Esophagus muscularis mucosa (tissue), 4 donors: Measurements from ENCODE around the gene GNPAT. TPM values are rescaled to one million over a fixed set of nuclear protein-coding genes. Genes with fewer than 3 reads are reported as not detected.

ENCODE experiments used
- DNase-seq: peaks from one replicate; pipeline ENCODE4 v3.0.0-alpha.2; 2017; ENCODE audit errors: extremely low spot score
- H3K27ac ChIP-seq, 4 donors: fragments of 200-600 bp; sonication (generic); replicated peaks in 1 of 4; 1 replicate in 3 of 4; 2 replicates in 1 of 4; pipeline ENCODE4 v1.5.1; 2016 to 2019; ENCODE audit warnings: mild to moderate bottlenecking in 1 of 4
- H3K27me3 ChIP-seq, 4 donors: fragments of 200-600 bp; sonication (generic); one replicate each; pipeline versions ENCODE4 v1.5.1 to v1.6.0; 2016 to 2019
- H3K36me3 ChIP-seq, 4 donors: fragments of 200-600 bp; sonication (generic); one replicate each; pipeline ENCODE4 v1.5.1; 2016 to 2019
- H3K4me1 ChIP-seq, 4 donors: fragments of 200-600 bp; sonication (generic); one replicate each; pipeline ENCODE4 v1.5.1; 2016 to 2019
- H3K4me3 ChIP-seq, 4 donors: fragments of 200-600 bp; sonication (generic); 1 replicate in 2 of 4; 2 replicates in 2 of 4; pipeline ENCODE4 v1.5.1; 2016 to 2019; ENCODE audit warnings: mild to moderate bottlenecking in 4 of 4, moderate library complexity in 1 of 4
- H3K9me3 ChIP-seq, 4 donors: fragments of 200-600 bp; sonication (generic); 1 replicate in 3 of 4; 2 replicates in 1 of 4; pipeline ENCODE4 v1.5.1; 2016 to 2019
- EP300 ChIP-seq: sonication (generic); formaldehyde crosslinking; IDR thresholded peaks from one replicate; pipeline ENCODE4 v1.6.1; 2017; ENCODE audit warnings: antibody characterized with exemption
- POLR2A ChIP-seq: fragments of 450-650 bp; IDR thresholded peaks from one replicate; pipeline ENCODE4 v1.6.1; 2017; ENCODE audit warnings: antibody characterized with exemption, moderate library complexity, mild to moderate bottlenecking, low read depth
- POLR2AphosphoS5 ChIP-seq, 2 donors: sonication (generic); formaldehyde crosslinking; IDR thresholded peaks; one replicate each; pipeline ENCODE4 v1.6.1; 2017; ENCODE audit warnings: antibody characterized with exemption in 2 of 2
- WGBS: methylation state at CpG from one replicate; pipeline ENCODE4 v1.1.5; 2018; 5-methylcytosine and 5-hydroxymethylcytosine counted together
- intact Hi-C: fragments of 100-400 bp; cut with DNase I; formaldehyde crosslinking; loops from one replicate; pipeline ENCODE4 v1.15.1; 2023
- total RNA-seq, 4 donors: library from RNA; depleted of rRNA; stranded (reverse); fragments of >200 nt; gene quantifications; one replicate each; pipeline versions ENCODE4 v1.1.0 to v1.2.1, GENCODE V29; 2016
- TF ChIP-seq, protein P1 (sequence below), 3 experiments: fragments of 200-600 bp in 2 of 3; fragments of 450-650 bp in 1 of 3; sonication (generic) in 2 of 3; IDR thresholded peaks; one replicate each; pipeline ENCODE4 v1.5.1; 2017 to 2019; ENCODE audit warnings: antibody characterized with exemption in 3 of 3, mild to moderate bottlenecking in 2 of 3, moderate library complexity in 1 of 3

Gene GNPAT
- total RNA-seq, 4 donors from 2014 or later, result 40.3 to 52.3 (median 47.2) TPM

DNA sequence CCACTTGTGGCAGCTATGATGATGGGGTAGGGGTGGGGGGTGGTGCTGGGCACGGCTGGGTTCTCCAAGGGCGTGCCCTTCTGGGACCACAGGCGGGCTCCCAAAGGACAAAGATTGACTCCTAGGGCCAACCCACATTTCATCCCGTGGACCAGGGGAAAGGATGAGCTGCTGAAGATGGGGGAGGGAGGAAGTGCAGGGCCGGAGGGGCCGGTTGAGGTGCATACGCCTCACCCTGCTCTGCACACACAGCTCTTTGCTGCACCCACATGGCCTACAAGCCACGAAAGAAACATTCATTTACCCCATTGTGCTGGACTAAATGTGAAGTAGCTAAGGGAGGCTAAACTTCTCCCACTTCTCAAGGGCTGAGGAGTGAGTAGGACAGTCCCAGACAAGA is 34.2 kb upstream of the GNPAT start:
- no peak overlapping the region for H3K4me3 ChIP-seq
- H3K9me3 ChIP-seq, result no peaks in the 10 kb centered on the region
- WGBS, result 67% methylated on average over 8 of the region's 8 CpGs
- TF ChIP-seq EP300 (no peak), POLR2AphosphoS5 (IDR thresholded peaks at IDR 0.05) (no peak)
- TF ChIP-seq, protein P1, sequence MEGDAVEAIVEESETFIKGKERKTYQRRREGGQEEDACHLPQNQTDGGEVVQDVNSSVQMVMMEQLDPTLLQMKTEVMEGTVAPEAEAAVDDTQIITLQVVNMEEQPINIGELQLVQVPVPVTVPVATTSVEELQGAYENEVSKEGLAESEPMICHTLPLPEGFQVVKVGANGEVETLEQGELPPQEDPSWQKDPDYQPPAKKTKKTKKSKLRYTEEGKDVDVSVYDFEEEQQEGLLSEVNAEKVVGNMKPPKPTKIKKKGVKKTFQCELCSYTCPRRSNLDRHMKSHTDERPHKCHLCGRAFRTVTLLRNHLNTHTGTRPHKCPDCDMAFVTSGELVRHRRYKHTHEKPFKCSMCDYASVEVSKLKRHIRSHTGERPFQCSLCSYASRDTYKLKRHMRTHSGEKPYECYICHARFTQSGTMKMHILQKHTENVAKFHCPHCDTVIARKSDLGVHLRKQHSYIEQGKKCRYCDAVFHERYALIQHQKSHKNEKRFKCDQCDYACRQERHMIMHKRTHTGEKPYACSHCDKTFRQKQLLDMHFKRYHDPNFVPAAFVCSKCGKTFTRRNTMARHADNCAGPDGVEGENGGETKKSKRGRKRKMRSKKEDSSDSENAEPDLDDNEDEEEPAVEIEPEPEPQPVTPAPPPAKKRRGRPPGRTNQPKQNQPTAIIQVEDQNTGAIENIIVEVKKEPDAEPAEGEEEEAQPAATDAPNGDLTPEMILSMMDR (IDR thresholded peaks at IDR 0.05), result no peak
- peaks cover 0 to 12% (median 8%) of the 10 kb centered on the region in 4 donors for H3K4me1 ChIP-seq
- no peak overlapping the region for H3K27ac ChIP-seq
- H3K36me3 ChIP-seq, result no peaks in the 10 kb centered on the region
- no peak for DNase-seq
- H3K27me3 ChIP-seq, result peaks cover 0 to 10% (median 0%) of the 10 kb centered on the region in 4 donors
- intact Hi-C loops, result no loop called here

DNA sequence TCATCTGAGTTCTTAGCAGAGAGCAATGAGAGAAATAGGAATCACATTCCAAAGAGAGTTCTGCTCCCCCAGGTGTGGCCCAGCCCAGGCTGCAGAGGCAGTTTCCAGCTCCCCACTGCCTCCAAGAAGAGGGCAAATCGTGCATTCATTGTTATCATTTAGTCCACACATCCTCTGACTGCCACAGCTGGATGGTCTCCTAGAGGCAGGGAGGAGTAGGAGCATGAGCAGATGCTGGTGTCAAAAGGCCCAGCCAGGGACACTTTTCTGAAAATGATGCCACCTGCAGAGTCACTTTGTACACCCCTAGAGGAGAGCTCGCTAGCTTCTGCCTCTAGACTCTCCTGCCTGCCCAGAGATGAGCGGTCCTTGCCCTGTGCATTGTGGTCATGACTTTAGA is 33.6 kb upstream of the GNPAT start:
- no peaks in the 10 kb centered on the region for H3K9me3 ChIP-seq
- intact Hi-C loops, result no loop called here
- TF ChIP-seq POLR2AphosphoS5 (IDR thresholded peaks at IDR 0.05) (no peak), EP300 (no peak), POLR2A (no peak)
- TF ChIP-seq, protein P1 (IDR thresholded peaks at IDR 0.05), result no peak
- H3K27me3 ChIP-seq, result peaks cover 0 to 10% (median 0%) of the 10 kb centered on the region in 4 donors
- H3K4me1 ChIP-seq, result peaks cover 0 to 12% (median 8%) of the 10 kb centered on the region in 4 donors
- H3K27ac ChIP-seq, result no peak overlapping the region
- H3K36me3 ChIP-seq, result no peaks in the 10 kb centered on the region
- no peak for DNase-seq
- WGBS, result 90% methylated on average over 3 of the region's 3 CpGs
- no peak overlapping the region for H3K4me3 ChIP-seq

DNA sequence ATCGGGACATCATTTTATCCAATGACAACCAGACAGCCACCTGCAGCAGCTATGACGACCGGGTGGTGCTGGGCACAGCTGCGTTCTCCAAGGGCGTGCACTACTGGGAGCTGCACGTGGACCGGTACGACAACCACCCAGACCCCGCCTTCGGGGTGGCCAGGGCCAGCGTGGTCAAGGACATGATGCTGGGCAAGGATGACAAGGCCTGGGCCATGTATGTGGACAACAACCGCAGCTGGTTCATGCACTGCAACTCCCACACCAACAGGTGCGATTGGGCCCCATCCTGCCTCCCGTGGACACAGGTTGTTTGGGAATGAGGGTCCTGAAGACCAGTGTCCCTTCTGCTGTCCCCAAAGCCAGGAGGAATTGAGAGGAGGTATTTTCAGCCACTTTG is 32.0 kb upstream of the GNPAT start:
- Histone ChIP-seq H3K9me3 (no peaks in the 10 kb centered on the region), H3K36me3 (no peaks in the 10 kb centered on the region), H3K4me3 (no peak overlapping the region), H3K4me1 (peaks cover 0 to 12% (median 8%) of the 10 kb centered on the region in 4 donors), H3K27me3 (peaks cover 0 to 22% (median 0%) of the 10 kb centered on the region in 4 donors), H3K27ac (no peak overlapping the region)
- 96% methylated on average over 14 of the region's 14 CpGs for WGBS
- intact Hi-C loops, result no loop called here
- TF ChIP-seq EP300, result no peak
- TF ChIP-seq, protein P1 (IDR thresholded peaks at IDR 0.05), result no peak
- no peak for TF ChIP-seq POLR2AphosphoS5 (IDR thresholded peaks at IDR 0.05)
- TF ChIP-seq POLR2A, result no peak
- no peak for DNase-seq

DNA sequence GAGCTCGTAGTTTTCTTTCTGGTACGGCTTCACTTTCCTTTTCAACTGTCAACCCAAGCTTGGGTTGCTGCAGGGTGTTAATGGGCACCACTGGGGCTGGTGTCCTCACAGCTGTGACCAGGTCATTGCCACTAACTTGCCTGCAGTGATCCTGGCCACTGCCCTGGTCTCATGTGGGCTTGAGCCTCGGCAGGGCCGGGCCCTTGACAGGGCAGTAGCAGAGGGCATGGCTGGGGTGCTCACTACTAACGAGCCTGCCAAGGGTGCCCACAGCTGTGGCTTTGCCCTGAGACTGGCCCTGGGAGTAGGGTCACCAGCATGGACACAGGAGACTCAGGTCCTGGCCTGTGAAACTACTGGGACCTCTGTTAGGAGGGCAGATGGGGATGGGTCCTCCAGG is 31.5 kb upstream of the GNPAT start:
- Histone ChIP-seq H3K4me3 (no peak overlapping the region), H3K27ac (no peak overlapping the region), H3K9me3 (no peaks in the 10 kb centered on the region), H3K36me3 (no peaks in the 10 kb centered on the region), H3K4me1 (peaks cover 0 to 12% (median 8%) of the 10 kb centered on the region in 4 donors), H3K27me3 (peaks cover 0 to 25% (median 0%) of the 10 kb centered on the region in 4 donors)
- no peak for TF ChIP-seq POLR2A
- TF ChIP-seq, protein P1 (IDR thresholded peaks at IDR 0.05), result no peak
- TF ChIP-seq POLR2AphosphoS5 (IDR thresholded peaks at IDR 0.05), result no peak
- TF ChIP-seq EP300, result no peak
- 89% methylated on average over 5 of the region's 5 CpGs for WGBS
- intact Hi-C loops, result no loop called here
- no peak for DNase-seq

DNA sequence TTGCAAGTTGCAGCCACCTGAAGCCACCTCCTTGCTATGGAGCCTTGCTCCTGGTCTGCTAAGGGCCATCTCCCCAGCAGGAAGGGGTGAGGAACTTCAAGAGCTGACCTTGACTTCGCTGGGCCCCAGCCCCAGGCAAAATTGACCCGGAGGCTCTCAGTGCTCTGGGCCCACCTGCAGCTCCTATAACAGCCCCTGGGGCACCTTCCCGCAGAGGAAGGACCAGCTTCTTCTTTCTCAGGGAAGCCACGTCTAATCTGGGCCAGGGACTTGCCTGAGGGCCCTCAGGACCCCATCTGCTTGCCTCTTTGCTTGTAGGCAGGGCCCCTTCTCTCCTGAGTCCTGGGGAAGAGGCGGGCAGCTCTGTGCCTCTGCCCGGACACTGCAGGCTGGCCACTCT is 30.9 kb upstream of the GNPAT start:
- no peak overlapping the region for H3K27ac ChIP-seq
- no peak for TF ChIP-seq POLR2A
- TF ChIP-seq, protein P1 (IDR thresholded peaks at IDR 0.05), result no peak
- TF ChIP-seq POLR2AphosphoS5 (IDR thresholded peaks at IDR 0.05), result no peak
- TF ChIP-seq EP300, result no peak
- no peak overlapping the region for H3K4me3 ChIP-seq
- WGBS, result 98% methylated on average over 5 of the region's 6 CpGs
- no peak for DNase-seq
- peaks cover 0 to 29% (median 0%) of the 10 kb centered on the region in 4 donors for H3K27me3 ChIP-seq
- intact Hi-C loops, result loop anchor here (2.0 to 5.0 kb wide), 2 partner anchors 293 to 413 kb away; no protein-coding TSS in a partner anchor
- H3K9me3 ChIP-seq, result no peaks in the 10 kb centered on the region
- H3K4me1 ChIP-seq, result peaks cover 0 to 8% (median 7%) of the 10 kb centered on the region in 4 donors
- no peaks in the 10 kb centered on the region for H3K36me3 ChIP-seq
